Vagina (tissue), 2 donors: ENCODE results near the gene SETD1A. TPM values are rescaled to one million over a fixed set of nuclear protein-coding genes. Genes with fewer than 3 reads are reported as not detected.

Source experiments
- DNase-seq, 2 donors: peaks; one replicate each; pipeline ENCODE4 v3.0.0-alpha.2; 2017; ENCODE audit errors: extremely low spot score in 2 of 2
- H3K27ac ChIP-seq: fragments of 200-600 bp; sonication (generic); one replicate; pipeline ENCODE4 v1.5.1; 2019
- H3K27me3 ChIP-seq: fragments of 200-600 bp; sonication (generic); one replicate; pipeline ENCODE4 v1.5.1; 2019
- H3K36me3 ChIP-seq, 2 donors: fragments of 200-600 bp; sonication (generic); one replicate each; pipeline ENCODE4 v1.5.1; 2017 to 2019
- H3K4me1 ChIP-seq: fragments of 200-600 bp; sonication (generic); one replicate; pipeline ENCODE4 v1.5.1; 2019
- H3K4me3 ChIP-seq, 2 donors: fragments of 200-600 bp; sonication (generic); 1 replicate in 1 of 2; 2 replicates in 1 of 2; pipeline ENCODE4 v1.5.1; 2016 to 2019
- H3K9me3 ChIP-seq: fragments of 200-600 bp; sonication (generic); one replicate; pipeline ENCODE4 v1.5.1; 2019
- POLR2A ChIP-seq, 2 donors: fragments of 450-650 bp; IDR thresholded peaks; one replicate each; pipeline ENCODE4 v1.6.1; 2017; ENCODE audit warnings: antibody characterized with exemption in 2 of 2, mild to moderate bottlenecking in 2 of 2, moderate library complexity in 2 of 2
- POLR2AphosphoS5 ChIP-seq, 2 donors: sonication (generic); formaldehyde crosslinking; IDR thresholded peaks; one replicate each; pipeline ENCODE4 v1.9.0; 2017; ENCODE audit warnings: antibody characterized with exemption in 2 of 2, mild to moderate bottlenecking in 2 of 2, low read depth in 1 of 2; ENCODE audit not compliant: insufficient read depth in 1 of 2
- intact Hi-C: fragments of 100-400 bp; cut with DNase I; formaldehyde crosslinking; loops from one replicate; pipeline ENCODE4 v1.15.1; 2023
- total RNA-seq: library from RNA; depleted of rRNA; stranded (reverse); fragments of >200 nt; gene quantifications from one replicate; pipeline ENCODE4 v1.2.3, GENCODE V29; 2016
- TF ChIP-seq, protein P1 (sequence below), 3 experiments: fragments of 450-650 bp in 2 of 3; fragments of 200-600 bp in 1 of 3; sonication (generic) in 1 of 3; IDR thresholded peaks; one replicate each; pipeline ENCODE4 v1.5.1; 2017 to 2019; ENCODE audit warnings: antibody characterized with exemption in 3 of 3, mild to moderate bottlenecking in 2 of 3, moderate library complexity in 2 of 3

Gene SETD1A
- total RNA-seq, 1 donor from 2014 or later = 10.6 TPM

DNA sequence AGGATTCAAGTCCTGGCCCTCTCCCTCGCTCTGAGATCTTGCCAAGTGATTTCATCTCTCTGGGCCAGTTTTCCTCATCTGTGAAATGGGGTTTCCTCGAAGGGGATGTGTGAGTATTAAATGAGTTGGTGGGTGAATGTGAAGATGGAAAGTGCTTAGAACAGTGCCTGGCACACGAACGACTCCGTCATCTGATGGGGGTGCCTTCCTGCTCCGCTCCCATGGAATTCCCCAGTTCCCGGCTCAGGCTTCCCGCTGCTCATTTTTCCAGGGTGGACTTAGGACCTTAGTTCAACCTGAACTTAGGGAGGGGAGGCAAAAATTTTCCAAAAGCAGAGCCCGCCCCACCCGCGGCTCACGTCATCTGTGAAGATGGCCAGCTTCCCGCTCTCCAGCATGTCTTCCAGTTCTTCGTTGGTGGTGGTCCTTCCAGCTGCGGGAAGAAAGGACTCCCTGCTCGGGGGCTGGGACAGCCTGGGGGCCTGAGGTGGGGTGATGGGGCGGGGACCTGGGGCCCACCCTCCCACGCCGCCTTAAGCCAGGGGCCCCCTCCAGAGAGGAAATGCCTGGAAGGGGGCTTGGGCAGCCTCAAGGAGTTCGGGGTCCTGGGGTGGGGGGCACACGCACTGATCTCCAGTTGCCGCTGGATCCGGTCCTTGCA lies 38.9 kb downstream of the SETD1A start:
- intact Hi-C loops = loop anchor here (2.0 kb wide), 1 partner anchor 36 kb away; the partner anchor contains the start of gene STX4
- Histone ChIP-seq H3K27ac (peak overlapping the region; percentile 76), H3K36me3 (no peaks in the 10 kb centered on the region), H3K27me3 (no peaks in the 10 kb centered on the region), H3K4me1 (peaks cover 23% of the 10 kb centered on the region), H3K9me3 (no peaks in the 10 kb centered on the region), H3K4me3 (peak overlapping the region; percentile 44 to 61)
- DNase-seq = no peak
- no peak for TF ChIP-seq POLR2AphosphoS5 (IDR thresholded peaks at IDR 0.05; ENCODE audit: insufficient read depth in 1 of 2, low read depth in 1 of 2)
- TF ChIP-seq, protein P1, sequence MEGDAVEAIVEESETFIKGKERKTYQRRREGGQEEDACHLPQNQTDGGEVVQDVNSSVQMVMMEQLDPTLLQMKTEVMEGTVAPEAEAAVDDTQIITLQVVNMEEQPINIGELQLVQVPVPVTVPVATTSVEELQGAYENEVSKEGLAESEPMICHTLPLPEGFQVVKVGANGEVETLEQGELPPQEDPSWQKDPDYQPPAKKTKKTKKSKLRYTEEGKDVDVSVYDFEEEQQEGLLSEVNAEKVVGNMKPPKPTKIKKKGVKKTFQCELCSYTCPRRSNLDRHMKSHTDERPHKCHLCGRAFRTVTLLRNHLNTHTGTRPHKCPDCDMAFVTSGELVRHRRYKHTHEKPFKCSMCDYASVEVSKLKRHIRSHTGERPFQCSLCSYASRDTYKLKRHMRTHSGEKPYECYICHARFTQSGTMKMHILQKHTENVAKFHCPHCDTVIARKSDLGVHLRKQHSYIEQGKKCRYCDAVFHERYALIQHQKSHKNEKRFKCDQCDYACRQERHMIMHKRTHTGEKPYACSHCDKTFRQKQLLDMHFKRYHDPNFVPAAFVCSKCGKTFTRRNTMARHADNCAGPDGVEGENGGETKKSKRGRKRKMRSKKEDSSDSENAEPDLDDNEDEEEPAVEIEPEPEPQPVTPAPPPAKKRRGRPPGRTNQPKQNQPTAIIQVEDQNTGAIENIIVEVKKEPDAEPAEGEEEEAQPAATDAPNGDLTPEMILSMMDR (IDR thresholded peaks at IDR 0.05) = no peak
- TF ChIP-seq POLR2A (IDR thresholded peaks at IDR 0.05) = no peak

DNA sequence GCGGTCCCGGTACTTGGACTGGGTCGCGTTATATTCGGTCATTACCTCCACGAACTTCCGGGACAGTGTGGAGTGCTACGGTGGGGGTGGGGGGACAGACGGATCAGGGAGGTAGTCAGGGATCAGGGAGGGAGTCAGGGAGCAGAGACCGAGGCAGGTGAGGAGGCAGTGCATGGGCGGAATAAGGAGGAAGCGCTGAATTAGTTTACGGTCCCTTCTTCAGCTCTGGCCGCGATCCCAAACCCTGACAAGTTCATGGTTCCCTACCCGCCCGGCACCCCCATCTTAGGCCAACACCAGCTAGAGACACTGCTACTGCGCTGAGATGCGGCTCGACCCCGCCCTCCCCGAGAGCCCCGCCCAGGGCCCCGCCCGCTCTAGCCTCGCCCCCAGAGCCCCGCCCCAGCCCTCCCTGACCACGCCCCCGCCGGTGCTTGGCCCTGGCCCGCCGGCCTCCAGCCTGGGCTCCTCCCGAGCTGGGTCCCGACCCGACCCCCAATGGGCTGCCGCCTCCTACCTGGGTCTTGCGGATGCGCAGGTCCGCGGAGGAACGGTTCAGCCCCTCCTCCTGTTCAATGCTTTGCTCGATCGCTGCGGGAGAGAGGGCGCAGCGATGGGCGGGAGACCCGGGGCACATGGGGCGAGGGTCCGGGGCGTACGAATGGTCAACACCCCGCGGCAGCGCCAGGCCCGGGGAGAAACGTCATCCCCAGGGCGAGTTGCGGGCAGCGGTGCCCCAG lies 39.6 kb downstream of the SETD1A start:
- Histone ChIP-seq H3K4me1 (peaks cover 28% of the 10 kb centered on the region), H3K27ac (peak overlapping the region; percentile 76), H3K4me3 (peak overlapping the region; percentile 44 to 61), H3K36me3 (no peaks in the 10 kb centered on the region), H3K27me3 (no peaks in the 10 kb centered on the region), H3K9me3 (no peaks in the 10 kb centered on the region)
- TF ChIP-seq POLR2A (IDR thresholded peaks at IDR 0.05) (peak in 1 of 2 donors; percentile 25), POLR2AphosphoS5 (IDR thresholded peaks at IDR 0.05; ENCODE audit: insufficient read depth in 1 of 2, low read depth in 1 of 2) (peak in 1 of 2 donors; percentile 88)
- TF ChIP-seq, protein P1 (IDR thresholded peaks at IDR 0.05) = no peak
- intact Hi-C loops = loop anchor here (2.0 kb wide), 1 partner anchor 36 kb away; the partner anchor contains the start of gene STX4
- no peak for DNase-seq

DNA sequence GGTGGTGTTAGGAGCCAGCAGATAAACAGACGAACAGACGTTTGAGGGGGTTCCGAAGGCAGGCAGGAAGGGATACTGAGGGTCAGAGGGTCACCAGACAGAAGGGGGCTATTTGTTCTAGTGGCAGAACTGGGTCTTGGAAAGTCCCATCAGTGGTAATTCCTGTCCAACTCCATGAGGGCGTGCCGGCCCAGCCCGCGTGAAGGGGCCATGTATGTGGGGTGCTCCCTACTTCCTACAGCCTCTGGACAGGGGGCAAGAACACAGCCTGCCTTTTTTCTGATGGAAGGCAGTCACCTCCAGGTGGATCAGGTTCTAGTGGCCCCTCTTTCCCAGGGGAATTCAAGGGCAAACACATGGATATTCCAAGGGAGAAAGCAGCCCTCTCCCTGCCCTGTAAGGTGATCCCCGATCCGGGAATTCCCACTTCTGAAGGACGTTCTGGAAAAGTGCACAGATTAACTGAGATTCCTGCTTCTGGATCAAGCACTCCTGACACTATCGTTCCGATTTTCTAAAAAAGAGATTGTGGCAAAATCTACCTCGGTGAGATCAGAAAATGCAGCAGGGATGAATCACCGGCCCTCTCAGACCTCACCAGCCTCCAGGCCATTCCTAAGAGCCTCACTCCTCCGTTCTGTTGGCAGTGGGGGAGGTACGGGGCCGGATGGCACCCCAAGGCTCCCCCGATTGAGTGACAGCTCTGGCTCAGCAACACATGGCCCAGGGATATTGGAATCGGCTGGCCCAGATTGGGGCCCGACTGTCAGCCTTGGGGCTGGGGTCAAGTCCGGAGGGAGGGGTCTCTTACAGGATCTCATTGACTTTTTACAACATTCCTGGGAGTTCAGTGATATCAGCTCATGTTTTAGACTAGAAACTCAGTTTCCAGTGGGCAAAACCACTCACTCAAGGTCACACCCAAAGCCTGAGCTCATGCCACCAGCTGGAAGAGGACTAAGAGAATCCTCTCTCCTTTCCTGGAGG lies 40.5 kb downstream of the SETD1A start:
- no peaks in the 10 kb centered on the region for H3K9me3 ChIP-seq
- no peaks in the 10 kb centered on the region for H3K36me3 ChIP-seq
- peak overlapping the region; percentile 44 to 61 for H3K4me3 ChIP-seq
- peak overlapping the region; percentile 76 for H3K27ac ChIP-seq
- H3K4me1 ChIP-seq = peaks cover 28% of the 10 kb centered on the region
- DNase-seq = no peak
- TF ChIP-seq POLR2A (IDR thresholded peaks at IDR 0.05) (no peak), POLR2AphosphoS5 (IDR thresholded peaks at IDR 0.05; ENCODE audit: insufficient read depth in 1 of 2, low read depth in 1 of 2) (no peak)
- TF ChIP-seq, protein P1 (IDR thresholded peaks at IDR 0.05) = no peak
- H3K27me3 ChIP-seq = no peaks in the 10 kb centered on the region
- intact Hi-C loops = loop anchor here (2.0 kb wide), 1 partner anchor 35 kb away; the partner anchor contains the start of gene STX4

DNA sequence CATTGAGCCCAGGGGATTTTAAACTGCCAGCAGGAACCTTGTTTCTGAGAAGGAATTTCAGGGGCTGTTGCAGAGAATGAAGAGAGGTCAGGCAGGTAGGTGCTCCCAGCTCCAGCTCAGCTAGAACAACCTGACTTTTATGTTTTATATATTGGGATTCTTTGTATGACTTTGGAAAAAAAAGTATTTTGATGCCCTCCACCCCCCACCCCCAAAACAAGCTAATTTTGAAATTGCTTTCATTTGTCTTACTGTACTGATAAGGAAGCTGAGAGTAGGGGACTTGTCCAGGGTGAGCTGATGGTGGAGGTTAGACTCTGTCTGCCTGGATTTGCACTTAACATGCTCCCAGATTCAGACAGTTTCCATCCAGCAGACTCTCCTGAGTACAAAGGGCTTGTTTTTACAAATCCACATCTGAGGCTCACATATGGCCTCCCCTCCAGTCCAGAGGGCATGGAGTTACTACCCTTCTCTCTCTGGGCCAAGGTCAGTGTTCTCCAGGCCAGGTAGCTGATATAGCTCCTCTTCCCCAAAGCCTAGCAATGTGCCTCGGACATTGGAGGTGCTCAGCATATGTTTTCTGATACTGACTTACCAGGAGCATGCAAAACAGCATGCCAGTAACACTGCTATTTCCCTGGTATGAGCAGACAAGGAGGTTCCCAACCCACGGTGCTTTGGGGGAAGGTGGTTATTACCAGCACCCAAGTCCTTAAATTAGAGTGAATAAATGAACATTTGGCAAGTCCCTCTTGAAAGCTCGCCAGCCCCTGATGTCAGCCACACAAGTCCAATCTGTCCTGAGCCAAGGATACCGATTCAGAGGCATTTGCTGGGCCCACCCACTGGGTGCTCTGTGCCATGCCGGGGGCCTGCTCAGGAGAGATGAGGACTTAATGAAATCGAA lies 41.6 kb downstream of the SETD1A start:
- no peak for DNase-seq
- intact Hi-C loops = no loop called here
- Histone ChIP-seq H3K27ac (no peak overlapping the region), H3K36me3 (no peaks in the 10 kb centered on the region), H3K9me3 (no peaks in the 10 kb centered on the region), H3K4me3 (no peak overlapping the region), H3K4me1 (peaks cover 28% of the 10 kb centered on the region), H3K27me3 (no peaks in the 10 kb centered on the region)
- TF ChIP-seq POLR2A (IDR thresholded peaks at IDR 0.05) (no peak), POLR2AphosphoS5 (IDR thresholded peaks at IDR 0.05; ENCODE audit: insufficient read depth in 1 of 2, low read depth in 1 of 2) (no peak)
- TF ChIP-seq, protein P1 (IDR thresholded peaks at IDR 0.05) = no peak
